Left forelimb (tissue), 1 donor: ENCODE measurements around the gene CNTNAP2.

Source experiments
- DNase-seq: peaks from one replicate; pipeline ENCODE4 v3.0.0-alpha.2; 2018; ENCODE audit warnings: low spot score

The CNTNAP2 gene

GRCh38 chr7:147405621-147406020, 1289.0 kb downstream of the CNTNAP2 start:
- no peak for DNase-seq

- DNase-seq, result no peak
Observed at GRCh38 chr7:147406521-147407135, 1290.0 kb downstream of the CNTNAP2 start.

GRCh38 chr7:147411096-147411495, 1294.5 kb downstream of the CNTNAP2 start:
- DNase-seq, result no peak

GRCh38 chr7:147412109-147412508, 1295.5 kb downstream of the CNTNAP2 start:
- DNase-seq, result no peak

- DNase-seq, result no peak
Observed at GRCh38 chr7:147412782-147413556, 1296.4 kb downstream of the CNTNAP2 start.

GRCh38 chr7:147413557-147413870, 1296.9 kb downstream of the CNTNAP2 start:
- DNase-seq, result no peak

- DNase-seq, result no peak
Observed at GRCh38 chr7:147415991-147416390, 1299.4 kb downstream of the CNTNAP2 start.

GRCh38 chr7:147418966-147419365, 1302.4 kb downstream of the CNTNAP2 start:
- no peak for DNase-seq

- no peak for DNase-seq
Observed at GRCh38 chr7:147423875-147424274, 1307.3 kb downstream of the CNTNAP2 start.

GRCh38 chr7:147428075-147428474, 1311.5 kb downstream of the CNTNAP2 start:
- DNase-seq, result no peak

- no peak for DNase-seq
Observed at GRCh38 chr7:147429961-147430360, 1313.4 kb downstream of the CNTNAP2 start.

GRCh38 chr7:147432079-147432478, 1315.5 kb downstream of the CNTNAP2 start:
- no peak for DNase-seq

- DNase-seq, result no peak
Observed at GRCh38 chr7:147432576-147432975, 1316.0 kb downstream of the CNTNAP2 start.

- DNase-seq, result no peak
Observed at GRCh38 chr7:147436718-147437117, 1320.1 kb downstream of the CNTNAP2 start.

- no peak for DNase-seq
Observed at GRCh38 chr7:147438216-147438615, 1321.6 kb downstream of the CNTNAP2 start.

- DNase-seq, result no peak
Observed at GRCh38 chr7:147443942-147444341, 1327.3 kb downstream of the CNTNAP2 start.

- no peak for DNase-seq
Observed at GRCh38 chr7:147452816-147453215, 1336.2 kb downstream of the CNTNAP2 start.

- DNase-seq, result no peak
Observed at GRCh38 chr7:147465223-147465622, 1348.6 kb downstream of the CNTNAP2 start.

GRCh38 chr7:147472556-147472955, 1356.0 kb downstream of the CNTNAP2 start:
- DNase-seq, result no peak

GRCh38 chr7:147474862-147475261, 1358.3 kb downstream of the CNTNAP2 start:
- no peak for DNase-seq

- no peak for DNase-seq
Observed at GRCh38 chr7:147477526-147477925, 1360.9 kb downstream of the CNTNAP2 start.

- DNase-seq, result no peak
Observed at GRCh38 chr7:147478796-147479195, 1362.2 kb downstream of the CNTNAP2 start.

- DNase-seq, result no peak
Observed at GRCh38 chr7:147483634-147484292, 1367.2 kb downstream of the CNTNAP2 start.
